ENCODE measurements around the gene CDH7. TPM values are rescaled to one million over a fixed set of nuclear protein-coding genes. Genes with fewer than 3 reads are reported as not detected.

The CDH7 gene
- total RNA-seq, 1 experiment from 2014 or later: not detected

GRCh38 chr18:65938592-65939372 is 188.0 kb downstream of the CDH7 start:
- no peak overlapping the region for H3K27ac ChIP-seq
- no peak overlapping the region for H3K4me3 ChIP-seq
- no peak overlapping the region for H3K4me2 ChIP-seq
- CTCF ChIA-PET: no interaction called here
- TF ChIP-seq, protein P1, sequence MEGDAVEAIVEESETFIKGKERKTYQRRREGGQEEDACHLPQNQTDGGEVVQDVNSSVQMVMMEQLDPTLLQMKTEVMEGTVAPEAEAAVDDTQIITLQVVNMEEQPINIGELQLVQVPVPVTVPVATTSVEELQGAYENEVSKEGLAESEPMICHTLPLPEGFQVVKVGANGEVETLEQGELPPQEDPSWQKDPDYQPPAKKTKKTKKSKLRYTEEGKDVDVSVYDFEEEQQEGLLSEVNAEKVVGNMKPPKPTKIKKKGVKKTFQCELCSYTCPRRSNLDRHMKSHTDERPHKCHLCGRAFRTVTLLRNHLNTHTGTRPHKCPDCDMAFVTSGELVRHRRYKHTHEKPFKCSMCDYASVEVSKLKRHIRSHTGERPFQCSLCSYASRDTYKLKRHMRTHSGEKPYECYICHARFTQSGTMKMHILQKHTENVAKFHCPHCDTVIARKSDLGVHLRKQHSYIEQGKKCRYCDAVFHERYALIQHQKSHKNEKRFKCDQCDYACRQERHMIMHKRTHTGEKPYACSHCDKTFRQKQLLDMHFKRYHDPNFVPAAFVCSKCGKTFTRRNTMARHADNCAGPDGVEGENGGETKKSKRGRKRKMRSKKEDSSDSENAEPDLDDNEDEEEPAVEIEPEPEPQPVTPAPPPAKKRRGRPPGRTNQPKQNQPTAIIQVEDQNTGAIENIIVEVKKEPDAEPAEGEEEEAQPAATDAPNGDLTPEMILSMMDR (conservative IDR thresholded peaks at IDR 0.05): peak; percentile 52; the same call in 1 of the 2 replicates
- TF ChIP-seq EZH2 (IDR thresholded peaks at IDR 0.05; ENCODE audit: low read depth): no peak
- DNase-seq: peak in 1 of 2 experiments; percentile 10
- H3F3A ChIP-seq (ENCODE audit: insufficient read depth, low read depth): no peaks in the 10 kb centered on the region
- BruUV-seq (replicated peaks): no TSS peak
- no peak overlapping the region for H2AFZ ChIP-seq
- no peaks in the 10 kb centered on the region for H3K27me3 ChIP-seq (ENCODE audit: insufficient read depth, low read depth)
- H4K20me1 ChIP-seq (ENCODE audit: insufficient read depth): no peaks in the 10 kb centered on the region
- intact Hi-C loops (cut with micrococcal nuclease; ENCODE audit: unreplicated experiment): loop anchor here (5.0 kb wide), 1 partner anchor 559 kb away; no protein-coding TSS in a partner anchor
- H3K36me3 ChIP-seq (ENCODE audit: low read depth): no peaks in the 10 kb centered on the region
- POLR2A ChIA-PET (ENCODE audit: unreplicated experiment): no interaction called here
- H3K9me3 ChIP-seq (ENCODE audit: insufficient read depth, low read depth): no peaks in the 10 kb centered on the region
- H3K9me2 ChIP-seq (ENCODE audit: insufficient read depth): no peaks in the 10 kb centered on the region; the same call in 1 of the 2 replicates
- 0 out of 2 replicates have a peak, but pooled peaks cover 3% of the 10 kb centered on the region for H3K4me1 ChIP-seq (replicated peaks; ENCODE audit: insufficient read depth)
- no peaks in the 10 kb centered on the region for H3K79me2 ChIP-seq (ENCODE audit: low read depth)

Measured in PC-9 (cell line).